Measurements from ENCODE around the gene TNFRSF19.

- no peak for TF ChIP-seq CTCF (IDR thresholded peaks at IDR 0.05; ENCODE audit: poor library complexity)
- no peak for TF ChIP-seq EZH2phosphoT487 (IDR thresholded peaks at IDR 0.05; ENCODE audit: low read depth, severe bottlenecking, unreplicated experiment)
These were observed 38.6 kb downstream of the TNFRSF19 start for GRCh38 chr13:23608701-23609413.
